Measurements from ENCODE around the gene MVK. TPM values are rescaled to one million over a fixed set of nuclear protein-coding genes. Genes with fewer than 3 reads are reported as not detected.

Gene MVK
- total and polyA plus RNA-seq, 2 donors from 2014 or later: 40.0 to 48.1 TPM

DNA sequence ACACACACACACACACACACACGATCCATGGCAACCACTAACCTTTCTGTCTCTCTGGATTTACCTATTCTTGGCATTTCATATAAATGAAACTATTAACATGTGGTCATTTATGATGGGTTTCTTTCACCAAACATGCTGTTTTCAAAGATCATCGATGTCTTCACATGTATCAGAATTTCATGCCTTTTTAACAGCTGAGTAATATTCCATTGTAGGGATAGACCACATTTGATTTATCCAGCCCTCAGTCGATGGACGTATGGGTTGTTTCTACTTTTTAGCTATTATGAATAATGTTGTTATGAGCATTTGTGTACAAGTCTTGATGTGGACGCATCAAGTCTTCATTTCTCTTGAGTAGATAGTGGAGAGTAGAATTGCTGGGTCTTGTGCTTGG lies 56.5 kb downstream of the MVK start:
- intact Hi-C loops (cut with DNase I): no loop called here
- no peak overlapping the region for H3K4me3 ChIP-seq (ENCODE audit: low read length in 3 of 3)
- H3K9ac ChIP-seq (ENCODE audit: low read length in 3 of 3): no peak overlapping the region
- no peaks in the 10 kb centered on the region for H3K9me3 ChIP-seq (ENCODE audit: control insufficient read depth in 2 of 3, insufficient read depth in 1 of 3, low read length in 3 of 3)
- H3K27me3 ChIP-seq (ENCODE audit: control insufficient read depth, insufficient read depth, low read length): no peaks in the 10 kb centered on the region
- DNase-seq (no peak), FAIRE-seq (no peak)
- TF ChIP-seq CTCF (IDR thresholded peaks at IDR 0.05; ENCODE audit: borderline replicate concordance, extremely low read depth, insufficient read depth): no peak
- no peaks in the 10 kb centered on the region for H3K4me1 ChIP-seq (ENCODE audit: control insufficient read depth in 2 of 3, insufficient read depth in 2 of 3, low read depth in 1 of 3, low read length in 3 of 3)
- no peaks in the 10 kb centered on the region for H3K36me3 ChIP-seq (ENCODE audit: control insufficient read depth in 2 of 3, insufficient read depth in 3 of 3, low read length in 3 of 3)
- H3K27ac ChIP-seq (ENCODE audit: low read depth in 2 of 2, low read length in 2 of 2): no peak overlapping the region

GRCh38 chr12:109630815-109631214 lies 57.2 kb downstream of the MVK start:
- intact Hi-C loops (cut with DNase I): no loop called here
- Histone ChIP-seq H3K27me3 (ENCODE audit: control insufficient read depth, insufficient read depth, low read length) (no peaks in the 10 kb centered on the region), H3K36me3 (ENCODE audit: control insufficient read depth in 2 of 3, insufficient read depth in 3 of 3, low read length in 3 of 3) (no peaks in the 10 kb centered on the region), H3K4me1 (ENCODE audit: control insufficient read depth in 2 of 3, insufficient read depth in 2 of 3, low read depth in 1 of 3, low read length in 3 of 3) (no peaks in the 10 kb centered on the region), H3K27ac (ENCODE audit: low read depth in 2 of 2, low read length in 2 of 2) (no peak overlapping the region), H3K9ac (ENCODE audit: low read length in 3 of 3) (no peak overlapping the region), H3K4me3 (ENCODE audit: low read length in 3 of 3) (no peak overlapping the region), H3K9me3 (ENCODE audit: control insufficient read depth in 2 of 3, insufficient read depth in 1 of 3, low read length in 3 of 3) (peaks cover 0 to 2% (median 0%) of the 10 kb centered on the region in 3 donors)
- DNase-seq (no peak), FAIRE-seq (no peak)
- TF ChIP-seq CTCF (IDR thresholded peaks at IDR 0.05; ENCODE audit: borderline replicate concordance, extremely low read depth, insufficient read depth): no peak

GRCh38 chr12:109631302-109631701 lies 57.7 kb downstream of the MVK start:
- no peak overlapping the region for H3K9ac ChIP-seq (ENCODE audit: low read length in 3 of 3)
- no peak overlapping the region for H3K4me3 ChIP-seq (ENCODE audit: low read length in 3 of 3)
- H3K9me3 ChIP-seq (ENCODE audit: control insufficient read depth in 2 of 3, insufficient read depth in 1 of 3, low read length in 3 of 3): peaks cover 0 to 2% (median 0%) of the 10 kb centered on the region in 3 donors
- H3K27me3 ChIP-seq (ENCODE audit: control insufficient read depth, insufficient read depth, low read length): no peaks in the 10 kb centered on the region
- no peaks in the 10 kb centered on the region for H3K36me3 ChIP-seq (ENCODE audit: control insufficient read depth in 2 of 3, insufficient read depth in 3 of 3, low read length in 3 of 3)
- TF ChIP-seq CTCF (IDR thresholded peaks at IDR 0.05; ENCODE audit: borderline replicate concordance, extremely low read depth, insufficient read depth): no peak
- no peaks in the 10 kb centered on the region for H3K4me1 ChIP-seq (ENCODE audit: control insufficient read depth in 2 of 3, insufficient read depth in 2 of 3, low read depth in 1 of 3, low read length in 3 of 3)
- no peak overlapping the region for H3K27ac ChIP-seq (ENCODE audit: low read depth in 2 of 2, low read length in 2 of 2)
- intact Hi-C loops (cut with DNase I): no loop called here
- FAIRE-seq (no peak), DNase-seq (no peak)

- H3K36me3 ChIP-seq (ENCODE audit: control insufficient read depth in 2 of 3, insufficient read depth in 3 of 3, low read length in 3 of 3): no peaks in the 10 kb centered on the region
- FAIRE-seq: no peak
- no peak for TF ChIP-seq CTCF (IDR thresholded peaks at IDR 0.05; ENCODE audit: borderline replicate concordance, extremely low read depth, insufficient read depth)
These were observed 58.2 kb downstream of the MVK start for GRCh38 chr12:109631751-109632150.

More at GRCh38 chr12:109631751-109632150, 58.2 kb downstream of the MVK start:
- no peak for DNase-seq
- Histone ChIP-seq H3K9me3 (ENCODE audit: control insufficient read depth in 2 of 3, insufficient read depth in 1 of 3, low read length in 3 of 3) (peaks cover 0 to 2% (median 0%) of the 10 kb centered on the region in 3 donors), H3K4me3 (ENCODE audit: low read length in 3 of 3) (no peak overlapping the region), H3K9ac (ENCODE audit: low read length in 3 of 3) (no peak overlapping the region), H3K27me3 (ENCODE audit: control insufficient read depth, insufficient read depth, low read length) (no peaks in the 10 kb centered on the region), H3K4me1 (ENCODE audit: control insufficient read depth in 2 of 3, insufficient read depth in 2 of 3, low read depth in 1 of 3, low read length in 3 of 3) (no peaks in the 10 kb centered on the region), H3K27ac (ENCODE audit: low read depth in 2 of 2, low read length in 2 of 2) (no peak overlapping the region)
- intact Hi-C loops (cut with DNase I): no loop called here
